HepG2 (cell line): Measurements from ENCODE around the gene ALG14. TPM values are rescaled to one million over a fixed set of nuclear protein-coding genes. Genes with fewer than 3 reads are reported as not detected.

Experiments
- ATAC-seq: fragments of 200-7000 bp; cut with Tn5 transposase; 3 replicates; pipeline ENCODE4 v1.9.1; 2020; ENCODE audit warnings: mild to moderate bottlenecking, moderate library complexity
- BruUV-seq: library from RNA; stranded (reverse); fragments of 400-500 nt; replicated peaks from 2 replicates; lab custom pipeline; 2021; lab: Mats Ljungman, UMichigan
- CTCF ChIA-PET: fragments of 300-600 bp; formaldehyde crosslinking; extraction: SDS; loops from one replicate; lab custom pipeline; 2021; ENCODE audit warnings: low total read pairs, inconsistent platforms, low intra/inter-chr PET ratio; lab: Yijun Ruan, JAX
- POLR2A ChIA-PET: fragments of 350-600 bp; sonication (Branson Sonifier 250); formaldehyde crosslinking; loops from one replicate; lab custom pipeline; 2020; ENCODE audit warnings: antibody characterized with exemption, inconsistent platforms; lab: Yijun Ruan, JAX
- DNase-seq: peaks from one replicate; pipeline ENCODE4 v3.0.0-alpha.2; 2015; ENCODE audit warnings: low spot score
- FAIRE-seq: peaks from 3 replicates; lab custom pipeline; 2011; peaks lifted over from hg19 to GRCh38; lab: Jason Lieb, UNC
- H2AFZ ChIP-seq: one replicate; pipeline ENCODE4 v1.6.1; 2011; ENCODE audit warnings: low read length, inconsistent platforms
- H3K27ac ChIP-seq: fragments of 300-600 bp; 3 replicates; pipeline ENCODE4 v1.8.0; 2011; ENCODE audit warnings: mixed run types, mild to moderate bottlenecking, mixed read lengths, low read length, inconsistent platforms; ENCODE audit not compliant: insufficient read depth; ENCODE audit errors: extremely low read length
- H3K27me3 ChIP-seq, 2 experiments: fragments of 200-600 bp in 1 of 2; 2 replicates in 1 of 2; 3 replicates in 1 of 2; pipeline versions ENCODE4 v1.6.0 to v1.8.0; 2011; ENCODE audit warnings: low read length in 2 of 2, mild to moderate bottlenecking in 2 of 2, moderate library complexity in 2 of 2, inconsistent platforms in 1 of 2; ENCODE audit not compliant: insufficient read depth in 2 of 2, control insufficient read depth in 1 of 2
- H3K36me3 ChIP-seq, 2 experiments: fragments of 200-600 bp in 1 of 2; replicated peaks in 1 of 2; 2 replicates in 1 of 2; 3 replicates in 1 of 2; pipeline versions ENCODE4 v1.5.1 to v1.8.0; 2011; ENCODE audit warnings: low read length in 2 of 2, inconsistent platforms in 1 of 2; ENCODE audit not compliant: insufficient read depth in 2 of 2, control insufficient read depth in 1 of 2
- H3K4me1 ChIP-seq: 2 replicates; pipeline ENCODE4 v1.5.1; 2012; ENCODE audit warnings: low read length, inconsistent platforms; ENCODE audit not compliant: insufficient read depth
- H3K4me2 ChIP-seq: 2 replicates; pipeline ENCODE4 v1.6.0; 2011; ENCODE audit warnings: low read depth, low read length, inconsistent platforms
- H3K4me3 ChIP-seq, 3 experiments: fragments of 200-600 bp in 1 of 3; sonication (generic), shearing (Covaris generic) in 1 of 3; replicated peaks in 1 of 3; 2 replicates each; pipeline ENCODE4 v1.5.1; 2011 to 2016; ENCODE audit warnings: low read length in 3 of 3, inconsistent platforms in 2 of 3, low read depth in 2 of 3, mild to moderate bottlenecking in 2 of 3, control low read depth in 1 of 3, mixed read lengths in 1 of 3; ENCODE audit not compliant: insufficient read depth in 1 of 3
- H3K79me2 ChIP-seq: one replicate; pipeline ENCODE4 v1.6.1; 2011; ENCODE audit warnings: low read length, inconsistent platforms; ENCODE audit not compliant: insufficient read depth
- H3K9ac ChIP-seq: 2 replicates; pipeline ENCODE4 v1.6.0; 2011; ENCODE audit warnings: mild to moderate bottlenecking, low read depth, low read length, inconsistent platforms; ENCODE audit not compliant: insufficient read depth
- H3K9me3 ChIP-seq: 2 replicates; pipeline ENCODE4 v1.5.1; 2012; ENCODE audit warnings: mild to moderate bottlenecking, low read length
- H4K20me1 ChIP-seq: 2 replicates; pipeline ENCODE4 v1.6.0; 2011; ENCODE audit warnings: inconsistent platforms, mild to moderate bottlenecking, low read length, moderate library complexity; ENCODE audit not compliant: insufficient read depth
- ATF4 ChIP-seq, 2 experiments: fragments of 450-650 bp in 1 of 2; sonication (generic) in 1 of 2; formaldehyde crosslinking; IDR thresholded peaks; 2 replicates each; pipeline versions ENCODE4 v1.5.0 to v1.8.0; 2020 to 2022; ENCODE audit warnings: mild to moderate bottlenecking in 1 of 2, missing genetic modification reagents in 1 of 2
- CBFB ChIP-seq: sonication (generic); formaldehyde crosslinking; IDR thresholded peaks from 2 replicates; pipeline ENCODE4 v1.4.0; 2020; ENCODE audit warnings: missing genetic modification reagents
- CBX5 ChIP-seq: sonication (generic); formaldehyde crosslinking; IDR thresholded peaks from 2 replicates; pipeline ENCODE4 v1.4.0; 2020; ENCODE audit warnings: missing genetic modification reagents, borderline replicate concordance
- HMG20A ChIP-seq: IDR thresholded peaks from 2 replicates; pipeline ENCODE4 v1.6.1; 2016; ENCODE audit warnings: borderline replicate concordance
- IRF2 ChIP-seq: IDR thresholded peaks from 2 replicates; pipeline ENCODE4 v1.6.1; 2018; ENCODE audit warnings: missing genetic modification reagents, missing compliant biosample characterization
- KAT7 ChIP-seq: IDR thresholded peaks from 2 replicates; pipeline ENCODE4 v1.6.1; 2018; ENCODE audit warnings: borderline replicate concordance, missing compliant biosample characterization
- MLLT10 ChIP-seq: sonication (generic); formaldehyde crosslinking; IDR thresholded peaks from 2 replicates; pipeline ENCODE4 v1.4.0; 2020; ENCODE audit warnings: missing genetic modification reagents
- PRMT3 ChIP-seq: sonication (generic); formaldehyde crosslinking; IDR thresholded peaks from 2 replicates; pipeline ENCODE4 v1.8.1; 2022; ENCODE audit warnings: low read depth, mild to moderate bottlenecking, moderate library complexity, missing genetic modification reagents, borderline replicate concordance
- SIN3A ChIP-seq: IDR thresholded peaks from 2 replicates; pipeline ENCODE4 v1.6.1; 2011; ENCODE audit warnings: low read depth, mild to moderate bottlenecking, control low read depth, low read length, borderline replicate concordance
- TAF1 ChIP-seq: sonication (generic); formaldehyde crosslinking; IDR thresholded peaks from 2 replicates; pipeline ENCODE4 v1.4.0; 2020; ENCODE audit warnings: missing genetic modification reagents
- TAF15 ChIP-seq: fragments of 200-400 bp; formaldehyde crosslinking; IDR thresholded peaks from one replicate; pipeline ENCODE4 v1.6.1; 2018; ENCODE audit warnings: mild to moderate bottlenecking, low read depth, low read length; ENCODE audit not compliant: poor library complexity, severe bottlenecking
- ZBTB33 ChIP-seq: sonication (generic); formaldehyde crosslinking; IDR thresholded peaks from 2 replicates; pipeline ENCODE4 v1.4.0; 2020; ENCODE audit warnings: missing genetic modification reagents
- ZNF619 ChIP-seq: sonication (generic); formaldehyde crosslinking; IDR thresholded peaks from 2 replicates; pipeline ENCODE4 v1.4.0; 2020; ENCODE audit warnings: mild to moderate bottlenecking, missing genetic modification reagents
- ZNF83 ChIP-seq: sonication (generic); formaldehyde crosslinking; IDR thresholded peaks from 2 replicates; pipeline ENCODE4 v1.4.0; 2020; ENCODE audit warnings: missing genetic modification reagents, mild to moderate bottlenecking, borderline replicate concordance
- whole genome bisulfite sequencing: methylation state at CpG from one replicate; pipeline ENCODE4 v1.1.6; 2017; ENCODE audit warnings: low lambda C conversion rate; 5-methylcytosine and 5-hydroxymethylcytosine counted together
- in situ Hi-C: cut with HindIII; loops from 2 replicates; pipeline ENCODE4 v1.10.0; 2017; ENCODE audit warnings: low pct_unique_long_range_greater_than_20kb; ENCODE audit not compliant: extremely low pct_ligation_motif_present
- intact Hi-C: fragments of 100-400 bp; cut with micrococcal nuclease; formaldehyde crosslinking; loops from one replicate; pipeline ENCODE4 v1.10.0; 2022; ENCODE audit not compliant: unreplicated experiment
- polyA plus RNA-seq, 8 experiments: library from polyadenylated mRNA; depleted of rRNA in 3 of 8; stranded (reverse) in 7 of 8; unstranded in 1 of 8; fragments of >200 nt; fragmentation: Illumina TruSeq in 4 of 8; extraction: Trizol in 4 of 8; gene quantifications; 2 replicates each; pipeline versions ENCODE4 v1.2.1 to v1.2.3, GENCODE V29; 2011 to 2016; ENCODE audit warnings: low read depth in 4 of 8, missing spikeins in 1 of 8, mixed read lengths in 1 of 8; ENCODE audit not compliant: insufficient read depth in 1 of 8
- total RNA-seq, 5 experiments: library from RNA; depleted of rRNA; stranded (reverse); fragments of >200 nt; fragmentation: Illumina TruSeq; extraction: Trizol; gene quantifications; 2 replicates each; pipeline ENCODE4 v1.2.3, GENCODE V29; 2016; ENCODE audit warnings: low read depth in 1 of 5
- TF ChIP-seq, protein P1 (sequence below): sonication (generic); formaldehyde crosslinking; IDR thresholded peaks from 2 replicates; pipeline ENCODE4 v1.9.0; 2021; ENCODE audit warnings: missing genetic modification reagents, borderline replicate concordance

The ALG14 gene
- total and polyA plus RNA-seq, 2 of the 13 experiments (the other 11 are each of a cell fraction or from before 2014, with no cell fraction given) = 4.5 to 12.7 TPM

DNA sequence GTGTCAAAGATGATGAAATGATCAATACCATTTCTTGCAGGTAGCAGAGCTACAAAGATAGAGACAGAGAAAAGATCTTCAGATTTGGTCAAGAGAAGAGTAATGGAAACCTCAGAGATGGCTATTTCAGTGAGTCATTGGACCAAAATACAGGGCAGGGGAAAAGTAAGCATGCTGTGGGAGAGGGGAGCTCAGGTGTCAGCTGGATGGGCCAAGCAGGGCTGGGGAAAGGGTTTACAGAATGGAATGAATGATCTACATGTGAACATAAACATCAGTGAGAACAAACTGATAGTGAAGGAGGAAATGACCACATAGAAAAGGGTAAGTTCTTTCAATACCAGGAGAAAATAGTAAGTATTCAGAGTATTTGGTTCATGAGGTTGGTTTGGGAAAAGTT is 84.4 kb downstream of the ALG14 start:
- no peak for DNase-seq
- Histone ChIP-seq H3K27ac (no peak overlapping the region), H4K20me1 (no peaks in the 10 kb centered on the region), H3K27me3 (no peaks in the 10 kb centered on the region), H3K79me2 (no peaks in the 10 kb centered on the region), H2AFZ (no peak overlapping the region), H3K9me3 (no peaks in the 10 kb centered on the region), H3K36me3 (peaks cover 0 to 1% of the 10 kb centered on the region in 2 experiments; a peak in 1 of 5 replicates), H3K4me3 (no peak overlapping the region), H3K4me2 (no peak overlapping the region), H3K9ac (no peak overlapping the region), H3K4me1 (peaks cover 38% of the 10 kb centered on the region)
- BruUV-seq = no TSS peak
- TF ChIP-seq HMG20A (CRISPR knock-in tag) = no peak
- no peak for TF ChIP-seq CBX5 (CRISPR knock-in tag)
- TF ChIP-seq CBFB (CRISPR knock-in tag) = no peak
- no peak for TF ChIP-seq MLLT10 (CRISPR knock-in tag)
- no peak for TF ChIP-seq PRMT3 (CRISPR knock-in tag)
- TF ChIP-seq IRF2 (CRISPR knock-in tag) = no peak
- TF ChIP-seq, protein P1, sequence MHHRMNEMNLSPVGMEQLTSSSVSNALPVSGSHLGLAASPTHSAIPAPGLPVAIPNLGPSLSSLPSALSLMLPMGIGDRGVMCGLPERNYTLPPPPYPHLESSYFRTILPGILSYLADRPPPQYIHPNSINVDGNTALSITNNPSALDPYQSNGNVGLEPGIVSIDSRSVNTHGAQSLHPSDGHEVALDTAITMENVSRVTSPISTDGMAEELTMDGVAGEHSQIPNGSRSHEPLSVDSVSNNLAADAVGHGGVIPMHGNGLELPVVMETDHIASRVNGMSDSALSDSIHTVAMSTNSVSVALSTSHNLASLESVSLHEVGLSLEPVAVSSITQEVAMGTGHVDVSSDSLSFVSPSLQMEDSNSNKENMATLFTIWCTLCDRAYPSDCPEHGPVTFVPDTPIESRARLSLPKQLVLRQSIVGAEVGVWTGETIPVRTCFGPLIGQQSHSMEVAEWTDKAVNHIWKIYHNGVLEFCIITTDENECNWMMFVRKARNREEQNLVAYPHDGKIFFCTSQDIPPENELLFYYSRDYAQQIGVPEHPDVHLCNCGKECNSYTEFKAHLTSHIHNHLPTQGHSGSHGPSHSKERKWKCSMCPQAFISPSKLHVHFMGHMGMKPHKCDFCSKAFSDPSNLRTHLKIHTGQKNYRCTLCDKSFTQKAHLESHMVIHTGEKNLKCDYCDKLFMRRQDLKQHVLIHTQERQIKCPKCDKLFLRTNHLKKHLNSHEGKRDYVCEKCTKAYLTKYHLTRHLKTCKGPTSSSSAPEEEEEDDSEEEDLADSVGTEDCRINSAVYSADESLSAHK (CRISPR knock-in tag) = no peak
- no peak for FAIRE-seq
- ChIA-PET POLR2A (no interaction called here), CTCF (no interaction called here)
- intact Hi-C loops = no loop called here
- no peak for ATAC-seq
- in situ Hi-C loops = no loop called here

- H3K27ac ChIP-seq = no peak overlapping the region
- POLR2A ChIA-PET = no interaction called here
- ATAC-seq (no peak), DNase-seq (no peak), FAIRE-seq (no peak)
- intact Hi-C loops (no loop called here), in situ Hi-C loops (no loop called here)
- no peak overlapping the region for H3K4me2 ChIP-seq
- no TSS peak for BruUV-seq
- no peak overlapping the region for H3K9ac ChIP-seq
- no peaks in the 10 kb centered on the region for H4K20me1 ChIP-seq
- no peak overlapping the region for H3K4me3 ChIP-seq
- H3K79me2 ChIP-seq = no peaks in the 10 kb centered on the region
- CTCF ChIA-PET = no interaction called here
- over 99% methylated on average over 6 of the region's 6 CpGs for WGBS
- H3K36me3 ChIP-seq = peaks cover 0 to 1% of the 10 kb centered on the region in 2 experiments; a peak in 2 of 5 replicates
- no peaks in the 10 kb centered on the region for H3K9me3 ChIP-seq
- H2AFZ ChIP-seq = no peak overlapping the region
- H3K27me3 ChIP-seq = no peaks in the 10 kb centered on the region
- H3K4me1 ChIP-seq = peaks cover 43% of the 10 kb centered on the region
- TF ChIP-seq ATF4 (CRISPR knock-in tag; IDR thresholded peaks at IDR 0.05) (no peak), TAF15 (no peak), TAF1 (CRISPR knock-in tag) (no peak), KAT7 (CRISPR knock-in tag) (no peak), ZNF619 (CRISPR knock-in tag) (no peak), ZNF83 (CRISPR knock-in tag) (no peak), SIN3A (no peak), ZBTB33 (CRISPR knock-in tag) (no peak)
Observed at GRCh38 chr1:94986783-94987182, 86.0 kb downstream of the ALG14 start.
